ENCODE results near the gene TMEM182. TPM values are rescaled to one million over a fixed set of nuclear protein-coding genes. Genes with fewer than 3 reads are reported as not detected.

Gene TMEM182
- total RNA-seq, 2 donors from 2014 or later: 4.2 to 5.6 TPM

DNA sequence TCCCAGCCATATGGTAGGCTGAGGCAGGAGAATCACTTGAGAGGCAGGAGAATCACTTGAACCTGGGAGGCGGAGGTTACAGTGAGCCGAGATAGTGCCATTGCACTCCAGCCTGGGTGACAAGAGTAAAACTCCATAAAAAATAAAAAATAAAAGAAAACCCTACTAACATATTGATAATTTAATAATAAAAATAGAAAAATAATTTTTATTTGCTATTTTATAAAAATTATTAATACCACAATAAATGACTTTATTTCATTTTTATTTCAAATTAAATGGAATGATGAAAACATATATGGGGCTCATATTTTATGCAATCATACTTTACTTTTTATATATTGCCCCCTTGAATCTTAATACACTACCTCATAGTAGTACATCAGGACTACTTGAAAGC is 20.4 kb downstream of the TMEM182 start:
- no peak overlapping the region for H3K27ac Mint-ChIP-seq
- Histone ChIP-seq H3K36me3 (ENCODE audit: control insufficient read depth, insufficient read depth, low read length) (no peaks in the 10 kb centered on the region), H3K4me1 (ENCODE audit: control insufficient read depth, insufficient read depth, low read length) (no peaks in the 10 kb centered on the region), H3K27ac (ENCODE audit: low read depth, low read length) (no peak overlapping the region), H3K27me3 (ENCODE audit: control insufficient read depth, insufficient read depth, low read length, poor library complexity, severe bottlenecking) (no peaks in the 10 kb centered on the region), H3K4me3 (ENCODE audit: low read length) (no peak overlapping the region), H3K9ac (ENCODE audit: extremely low read depth, low read length, poor library complexity, severe bottlenecking) (no peak overlapping the region), H3K9me3 (ENCODE audit: control insufficient read depth, low read length) (no peaks in the 10 kb centered on the region)
- H3K36me3 Mint-ChIP-seq (ENCODE audit: low read depth): peaks cover 1% of the 10 kb centered on the region
- TF ChIP-seq, protein P1, sequence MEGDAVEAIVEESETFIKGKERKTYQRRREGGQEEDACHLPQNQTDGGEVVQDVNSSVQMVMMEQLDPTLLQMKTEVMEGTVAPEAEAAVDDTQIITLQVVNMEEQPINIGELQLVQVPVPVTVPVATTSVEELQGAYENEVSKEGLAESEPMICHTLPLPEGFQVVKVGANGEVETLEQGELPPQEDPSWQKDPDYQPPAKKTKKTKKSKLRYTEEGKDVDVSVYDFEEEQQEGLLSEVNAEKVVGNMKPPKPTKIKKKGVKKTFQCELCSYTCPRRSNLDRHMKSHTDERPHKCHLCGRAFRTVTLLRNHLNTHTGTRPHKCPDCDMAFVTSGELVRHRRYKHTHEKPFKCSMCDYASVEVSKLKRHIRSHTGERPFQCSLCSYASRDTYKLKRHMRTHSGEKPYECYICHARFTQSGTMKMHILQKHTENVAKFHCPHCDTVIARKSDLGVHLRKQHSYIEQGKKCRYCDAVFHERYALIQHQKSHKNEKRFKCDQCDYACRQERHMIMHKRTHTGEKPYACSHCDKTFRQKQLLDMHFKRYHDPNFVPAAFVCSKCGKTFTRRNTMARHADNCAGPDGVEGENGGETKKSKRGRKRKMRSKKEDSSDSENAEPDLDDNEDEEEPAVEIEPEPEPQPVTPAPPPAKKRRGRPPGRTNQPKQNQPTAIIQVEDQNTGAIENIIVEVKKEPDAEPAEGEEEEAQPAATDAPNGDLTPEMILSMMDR (conservative IDR thresholded peaks at IDR 0.05): no peak
- no peaks in the 10 kb centered on the region for H3K4me1 Mint-ChIP-seq
- H3K9me3 Mint-ChIP-seq: no peaks in the 10 kb centered on the region
- no peak overlapping the region for H3K4me3 Mint-ChIP-seq
- DNase-seq: no peak
- H3K27me3 Mint-ChIP-seq (ENCODE audit: insufficient read depth): no peaks in the 10 kb centered on the region
- 92% methylated on average over 2 of the region's 2 CpGs; no CpG with 5 or more reads in 1 of the 2 experiments for WGBS, 2 experiments (ENCODE audit: insufficient coverage in 1 of 2, insufficient read length in 1 of 2)

DNA sequence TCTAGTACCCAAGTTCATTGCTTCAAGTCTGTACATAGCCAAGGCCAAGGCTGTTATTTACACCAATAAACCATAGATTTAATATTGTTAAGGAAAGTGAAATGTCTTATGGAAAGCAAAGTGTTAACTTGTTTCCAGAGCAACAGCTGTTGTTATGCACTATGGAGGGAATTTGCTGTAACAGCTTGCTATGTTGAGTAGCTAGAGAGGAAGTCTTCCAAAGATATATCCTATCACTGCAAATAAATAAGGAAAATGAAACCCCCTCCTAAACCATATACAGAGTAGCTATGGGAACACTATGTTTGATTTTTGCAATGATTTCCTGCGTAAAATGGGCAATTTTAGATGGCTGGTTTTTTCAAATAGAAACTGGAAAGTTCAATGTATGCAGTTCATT is 21.1 kb downstream of the TMEM182 start:
- Mint-ChIP-seq H3K4me1 (no peaks in the 10 kb centered on the region), H3K27me3 (ENCODE audit: insufficient read depth) (no peaks in the 10 kb centered on the region), H3K4me3 (no peak overlapping the region), H3K36me3 (ENCODE audit: low read depth) (peaks cover 1% of the 10 kb centered on the region), H3K27ac (no peak overlapping the region), H3K9me3 (no peaks in the 10 kb centered on the region)
- TF ChIP-seq, protein P1 (conservative IDR thresholded peaks at IDR 0.05): no peak
- Histone ChIP-seq H3K36me3 (ENCODE audit: control insufficient read depth, insufficient read depth, low read length) (no peaks in the 10 kb centered on the region), H3K27me3 (ENCODE audit: control insufficient read depth, insufficient read depth, low read length, poor library complexity, severe bottlenecking) (no peaks in the 10 kb centered on the region), H3K4me3 (ENCODE audit: low read length) (no peak overlapping the region), H3K4me1 (ENCODE audit: control insufficient read depth, insufficient read depth, low read length) (no peaks in the 10 kb centered on the region), H3K27ac (ENCODE audit: low read depth, low read length) (no peak overlapping the region), H3K9ac (ENCODE audit: extremely low read depth, low read length, poor library complexity, severe bottlenecking) (no peak overlapping the region), H3K9me3 (ENCODE audit: control insufficient read depth, low read length) (no peaks in the 10 kb centered on the region)
- no peak for DNase-seq
- WGBS, 2 experiments (ENCODE audit: insufficient coverage in 1 of 2, insufficient read length in 1 of 2): 100% methylated on average over 1 of the region's 1 CpG; no CpG with 5 or more reads in 1 of the 2 experiments

DNA sequence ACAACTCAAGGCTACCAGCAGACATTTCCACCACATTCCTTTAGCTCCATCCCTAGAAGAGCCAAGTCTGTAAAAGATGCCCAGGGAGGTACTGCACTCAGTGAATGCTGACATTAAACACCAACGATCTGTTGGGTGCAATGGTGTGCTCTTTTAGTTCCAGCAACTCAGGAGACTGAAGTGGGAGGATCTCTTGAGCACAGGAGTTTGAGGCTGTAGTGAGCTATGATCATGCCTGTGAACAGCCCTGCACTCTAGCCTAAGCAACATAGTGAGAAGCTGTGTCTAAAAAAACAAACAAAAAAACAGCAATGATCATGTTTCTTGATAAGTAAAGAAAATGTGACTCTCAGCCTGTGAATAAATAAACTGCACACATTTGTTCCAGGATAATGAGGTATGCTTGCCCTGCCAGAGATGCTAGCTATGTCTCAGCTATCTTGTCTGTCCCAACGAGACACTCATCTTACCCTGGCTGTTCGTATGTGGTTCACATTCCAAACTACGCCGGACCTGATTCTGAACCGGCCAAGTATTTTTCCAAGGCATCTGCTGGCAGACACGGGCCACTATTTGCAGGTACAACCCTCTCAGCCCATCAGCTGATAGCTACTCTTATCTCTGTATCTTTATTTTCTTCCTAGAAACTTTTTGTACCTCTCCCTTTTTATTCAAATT is 21.8 kb downstream of the TMEM182 start:
- no peaks in the 10 kb centered on the region for H3K27me3 Mint-ChIP-seq (ENCODE audit: insufficient read depth)
- H3K4me3 ChIP-seq (ENCODE audit: low read length): no peak overlapping the region
- no peaks in the 10 kb centered on the region for H3K4me1 Mint-ChIP-seq
- no peaks in the 10 kb centered on the region for H3K4me1 ChIP-seq (ENCODE audit: control insufficient read depth, insufficient read depth, low read length)
- no peak overlapping the region for H3K27ac ChIP-seq (ENCODE audit: low read depth, low read length)
- H3K27ac Mint-ChIP-seq: no peak overlapping the region
- H3K9ac ChIP-seq (ENCODE audit: extremely low read depth, low read length, poor library complexity, severe bottlenecking): no peak overlapping the region
- TF ChIP-seq, protein P1 (conservative IDR thresholded peaks at IDR 0.05): no peak
- no peak overlapping the region for H3K4me3 Mint-ChIP-seq
- no peaks in the 10 kb centered on the region for H3K27me3 ChIP-seq (ENCODE audit: control insufficient read depth, insufficient read depth, low read length, poor library complexity, severe bottlenecking)
- 75 to 77% methylated on average over 6 to 7 of the region's 7 CpGs for WGBS, 2 experiments (ENCODE audit: insufficient coverage in 1 of 2, insufficient read length in 1 of 2)
- H3K36me3 ChIP-seq (ENCODE audit: control insufficient read depth, insufficient read depth, low read length): no peaks in the 10 kb centered on the region
- H3K9me3 ChIP-seq (ENCODE audit: control insufficient read depth, low read length): no peaks in the 10 kb centered on the region
- no peak for DNase-seq
- peaks cover 1% of the 10 kb centered on the region for H3K36me3 Mint-ChIP-seq (ENCODE audit: low read depth)
- H3K9me3 Mint-ChIP-seq: no peaks in the 10 kb centered on the region
